ENCODE measurements around the gene CD1B. TPM values are rescaled to one million over a fixed set of nuclear protein-coding genes. Genes with fewer than 3 reads are reported as not detected.

Gene CD1B
- total and polyA plus RNA-seq, 4 donors = not detected

DNA sequence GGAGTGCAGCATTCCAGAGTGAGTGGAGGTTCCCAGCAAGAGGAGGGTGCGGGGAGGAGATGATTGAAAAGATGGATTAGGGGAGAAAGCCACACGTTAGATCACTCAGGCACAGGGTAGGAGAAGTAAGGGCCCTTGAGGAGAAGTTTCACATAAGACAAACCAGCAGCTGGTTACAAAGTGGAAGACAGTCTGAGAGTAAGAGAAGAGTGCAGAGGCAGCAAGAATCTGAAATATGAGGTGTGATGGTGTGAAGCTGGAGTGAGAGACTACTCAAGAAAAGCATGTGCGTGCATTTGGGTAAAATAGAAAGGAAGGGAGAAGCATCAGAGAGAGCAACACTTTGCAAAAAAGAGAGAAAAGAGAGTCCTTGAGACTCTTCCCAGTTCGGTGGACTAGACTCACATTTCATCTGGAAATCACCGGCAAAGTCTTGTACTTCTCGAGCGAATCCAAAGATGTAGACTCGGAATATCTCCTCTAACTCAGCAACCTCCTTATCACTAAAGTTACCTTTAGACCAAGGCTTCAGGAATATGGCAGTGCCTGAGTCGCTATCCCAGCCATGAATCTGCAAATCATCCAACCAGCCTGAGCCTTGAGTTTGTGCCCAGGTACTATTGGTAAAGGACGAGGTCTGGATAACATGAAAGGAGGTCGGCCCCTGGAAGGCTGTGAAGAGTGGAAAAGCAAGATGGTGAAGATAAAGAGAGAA is 783 bp downstream of the CD1B start:
- 85% methylated on average over 10 of the region's 11 CpGs for WGBS (ENCODE audit: insufficient coverage)
- Histone ChIP-seq H3K27ac (ENCODE audit: low read depth, low read length) (no peak overlapping the region), H3K36me3 (ENCODE audit: control insufficient read depth, insufficient read depth, low read length) (no peaks in the 10 kb centered on the region), H3K4me1 (ENCODE audit: control insufficient read depth, insufficient read depth, low read length) (no peaks in the 10 kb centered on the region), H3K9me3 (ENCODE audit: control insufficient read depth, insufficient read depth, low read length) (no peaks in the 10 kb centered on the region), H3K27me3 (ENCODE audit: control insufficient read depth, insufficient read depth, low read length) (no peaks in the 10 kb centered on the region), H3K4me3 (ENCODE audit: low read depth, low read length) (no peak overlapping the region)
- no peak for DNase-seq (ENCODE audit: low read depth in 4 of 6, low spot score in 6 of 6)

DNA sequence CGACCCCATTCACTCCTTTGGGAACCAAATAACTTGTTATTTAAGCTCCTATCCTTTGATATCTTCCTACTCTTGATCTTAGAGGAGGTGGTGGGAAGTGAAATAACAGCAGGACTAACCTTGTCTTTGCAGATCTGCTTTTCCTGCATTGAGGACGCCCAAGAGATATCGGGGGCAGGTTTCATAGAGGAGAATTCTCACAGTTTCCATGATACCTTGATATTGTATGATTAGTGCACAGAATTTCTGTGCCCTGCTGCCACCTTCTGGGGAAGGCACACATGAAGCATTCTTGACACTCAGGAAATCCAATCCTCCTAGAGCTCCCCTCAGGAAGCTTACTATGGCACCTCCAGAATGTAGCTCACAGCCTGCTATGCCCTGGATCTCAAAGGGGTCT is 1.6 kb downstream of the CD1B start:
- H3K27ac ChIP-seq (ENCODE audit: low read depth, low read length) = no peak overlapping the region
- WGBS (ENCODE audit: insufficient coverage) = no CpG with 5 or more reads among the region's 3 CpGs

DNA sequence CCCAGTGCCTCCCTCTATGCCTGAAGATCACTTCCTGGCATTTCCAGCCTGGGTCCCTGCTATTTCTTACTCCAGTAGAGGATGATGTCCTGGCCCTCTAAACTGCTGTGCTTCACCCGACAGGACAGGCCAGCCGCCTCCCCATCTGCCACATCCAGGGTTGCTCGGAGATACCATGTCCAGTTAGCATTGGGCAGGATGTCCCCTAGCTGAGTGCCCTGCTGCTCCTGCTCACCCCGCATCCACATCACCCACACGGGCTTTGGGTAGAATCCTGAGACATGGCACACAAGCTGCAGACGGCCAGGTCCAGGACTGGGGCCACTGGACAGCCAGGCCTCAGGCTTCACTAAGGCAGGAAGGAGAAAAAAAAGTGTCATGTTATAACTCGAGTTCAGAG is 2.0 kb downstream of the CD1B start:
- Histone ChIP-seq H3K4me3 (ENCODE audit: low read depth, low read length) (no peak overlapping the region), H3K27me3 (ENCODE audit: control insufficient read depth, insufficient read depth, low read length) (no peaks in the 10 kb centered on the region), H3K36me3 (ENCODE audit: control insufficient read depth, insufficient read depth, low read length) (no peaks in the 10 kb centered on the region), H3K4me1 (ENCODE audit: control insufficient read depth, insufficient read depth, low read length) (no peaks in the 10 kb centered on the region), H3K9me3 (ENCODE audit: control insufficient read depth, insufficient read depth, low read length) (no peaks in the 10 kb centered on the region), H3K27ac (ENCODE audit: low read depth, low read length) (no peak overlapping the region)
- no peak for DNase-seq (ENCODE audit: low read depth in 4 of 6, low spot score in 6 of 6)
- 96% methylated on average over 5 of the region's 7 CpGs for WGBS (ENCODE audit: insufficient coverage)

More for the DNA sequence above, 1.6 kb downstream of the CD1B start:
- DNase-seq (ENCODE audit: low read depth in 4 of 6, low spot score in 6 of 6) = no peak
- no peaks in the 10 kb centered on the region for H3K4me1 ChIP-seq (ENCODE audit: control insufficient read depth, insufficient read depth, low read length)
- no peaks in the 10 kb centered on the region for H3K36me3 ChIP-seq (ENCODE audit: control insufficient read depth, insufficient read depth, low read length)
- no peaks in the 10 kb centered on the region for H3K27me3 ChIP-seq (ENCODE audit: control insufficient read depth, insufficient read depth, low read length)
- no peaks in the 10 kb centered on the region for H3K9me3 ChIP-seq (ENCODE audit: control insufficient read depth, insufficient read depth, low read length)
- H3K4me3 ChIP-seq (ENCODE audit: low read depth, low read length) = no peak overlapping the region

DNA sequence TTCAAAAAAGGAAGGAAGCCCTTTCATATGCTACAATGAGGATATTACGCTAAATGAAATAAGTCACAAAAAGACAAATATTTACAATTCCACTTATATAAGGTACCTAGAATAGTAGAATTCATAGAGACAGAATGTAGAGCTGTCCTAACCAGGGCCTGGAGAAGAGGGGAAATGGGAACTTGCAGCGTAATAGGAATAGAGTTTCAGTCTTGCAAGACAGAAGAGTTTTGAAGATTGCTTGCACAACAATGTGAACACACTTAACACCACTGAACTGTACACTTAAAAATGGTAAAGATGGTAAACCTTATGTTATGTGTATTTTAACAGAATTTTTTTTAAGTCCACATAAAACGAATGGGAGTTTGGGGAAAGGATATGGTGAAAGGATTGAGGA is 2.9 kb downstream of the CD1B start:
- no peaks in the 10 kb centered on the region for H3K36me3 ChIP-seq (ENCODE audit: control insufficient read depth, insufficient read depth, low read length)
- no peaks in the 10 kb centered on the region for H3K9me3 ChIP-seq (ENCODE audit: control insufficient read depth, insufficient read depth, low read length)
- no CpG with 5 or more reads among the region's 3 CpGs for WGBS (ENCODE audit: insufficient coverage)
- no peak for DNase-seq (ENCODE audit: low read depth in 4 of 6, low spot score in 6 of 6)
- no peak overlapping the region for H3K4me3 ChIP-seq (ENCODE audit: low read depth, low read length)
- no peak overlapping the region for H3K27ac ChIP-seq (ENCODE audit: low read depth, low read length)
- H3K27me3 ChIP-seq (ENCODE audit: control insufficient read depth, insufficient read depth, low read length) = no peaks in the 10 kb centered on the region
- no peaks in the 10 kb centered on the region for H3K4me1 ChIP-seq (ENCODE audit: control insufficient read depth, insufficient read depth, low read length)

DNA sequence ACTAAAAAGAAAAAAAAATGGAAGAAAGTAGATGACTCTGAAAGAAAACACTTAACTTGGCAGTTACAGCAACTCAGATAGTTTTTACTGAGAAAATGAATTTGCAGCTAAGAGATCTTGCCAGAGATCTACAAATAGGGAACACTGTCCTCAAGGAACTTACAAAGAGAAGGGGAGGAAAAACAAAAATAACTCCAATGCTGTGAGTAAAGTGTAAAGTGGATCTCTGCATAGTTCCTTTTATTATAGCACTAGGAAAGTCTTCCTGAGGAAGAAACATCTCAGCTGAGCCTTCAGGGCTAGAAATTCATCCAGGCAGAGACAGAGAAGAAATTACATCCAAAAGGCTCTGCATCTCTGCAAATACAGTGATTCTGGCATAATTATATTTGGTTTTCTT is 3.9 kb downstream of the CD1B start:
- Histone ChIP-seq H3K36me3 (ENCODE audit: control insufficient read depth, insufficient read depth, low read length) (no peaks in the 10 kb centered on the region), H3K27ac (ENCODE audit: low read depth, low read length) (no peak overlapping the region), H3K4me1 (ENCODE audit: control insufficient read depth, insufficient read depth, low read length) (no peaks in the 10 kb centered on the region), H3K4me3 (ENCODE audit: low read depth, low read length) (no peak overlapping the region), H3K27me3 (ENCODE audit: control insufficient read depth, insufficient read depth, low read length) (no peaks in the 10 kb centered on the region), H3K9me3 (ENCODE audit: control insufficient read depth, insufficient read depth, low read length) (peaks cover 2% of the 10 kb centered on the region)
- DNase-seq (ENCODE audit: low read depth in 4 of 6, low spot score in 6 of 6) = peak in 1 of 6 donors; percentile 9

DNA sequence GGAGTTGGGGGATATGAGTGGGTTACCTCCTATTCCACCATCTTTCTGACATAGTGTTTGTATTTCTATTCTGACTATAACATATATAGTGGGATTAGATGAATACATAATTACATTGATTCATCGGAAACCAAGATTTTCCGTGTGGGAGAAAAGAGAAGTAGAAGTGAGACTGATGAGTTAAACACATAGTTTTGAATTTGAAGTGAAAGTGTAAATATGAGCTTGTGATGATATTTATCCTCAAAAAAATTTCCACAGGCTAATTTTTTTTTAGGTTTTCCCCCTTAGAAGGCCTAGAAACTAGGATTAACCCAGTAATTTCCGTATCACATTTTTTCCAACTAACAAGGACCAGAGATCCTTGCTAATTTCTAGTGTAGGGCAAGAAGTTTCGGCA is 6.9 kb downstream of the CD1B start:
- Histone ChIP-seq H3K27ac (ENCODE audit: low read depth, low read length) (no peak overlapping the region), H3K4me3 (ENCODE audit: low read depth, low read length) (no peak overlapping the region), H3K9me3 (ENCODE audit: control insufficient read depth, insufficient read depth, low read length) (peaks cover 2% of the 10 kb centered on the region), H3K27me3 (ENCODE audit: control insufficient read depth, insufficient read depth, low read length) (no peaks in the 10 kb centered on the region), H3K36me3 (ENCODE audit: control insufficient read depth, insufficient read depth, low read length) (no peaks in the 10 kb centered on the region), H3K4me1 (ENCODE audit: control insufficient read depth, insufficient read depth, low read length) (no peaks in the 10 kb centered on the region)
- no CpG with 5 or more reads among the region's 4 CpGs for WGBS (ENCODE audit: insufficient coverage)
- no peak for DNase-seq (ENCODE audit: low read depth in 4 of 6, low spot score in 6 of 6)

DNA sequence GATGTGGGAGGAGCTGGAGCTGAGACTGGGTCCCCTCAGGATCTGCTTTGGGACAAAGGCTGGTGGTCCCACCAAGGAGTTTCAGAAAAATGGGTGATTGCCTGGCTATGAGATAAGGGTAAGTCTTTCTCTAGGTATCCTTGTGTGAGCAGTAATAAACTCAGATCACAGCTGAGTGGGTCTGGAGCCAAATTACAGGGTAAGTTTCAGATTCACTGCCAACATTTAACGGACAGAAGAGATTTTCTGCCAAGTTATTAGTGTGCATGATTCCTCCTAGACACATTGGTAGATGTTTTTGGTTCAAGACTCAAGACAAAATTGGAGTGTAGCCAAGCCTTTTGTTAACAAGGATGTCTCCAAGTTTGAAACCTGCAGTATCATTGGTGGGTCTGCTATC is 7.5 kb downstream of the CD1B start:
- Histone ChIP-seq H3K4me3 (ENCODE audit: low read depth, low read length) (no peak overlapping the region), H3K9me3 (ENCODE audit: control insufficient read depth, insufficient read depth, low read length) (peaks cover 2% of the 10 kb centered on the region), H3K36me3 (ENCODE audit: control insufficient read depth, insufficient read depth, low read length) (no peaks in the 10 kb centered on the region), H3K27ac (ENCODE audit: low read depth, low read length) (no peak overlapping the region), H3K27me3 (ENCODE audit: control insufficient read depth, insufficient read depth, low read length) (no peaks in the 10 kb centered on the region), H3K4me1 (ENCODE audit: control insufficient read depth, insufficient read depth, low read length) (no peaks in the 10 kb centered on the region)
- no peak for DNase-seq (ENCODE audit: low read depth in 4 of 6, low spot score in 6 of 6)
- WGBS (ENCODE audit: insufficient coverage) = 86% methylated on average over 1 of the region's 1 CpG

DNA sequence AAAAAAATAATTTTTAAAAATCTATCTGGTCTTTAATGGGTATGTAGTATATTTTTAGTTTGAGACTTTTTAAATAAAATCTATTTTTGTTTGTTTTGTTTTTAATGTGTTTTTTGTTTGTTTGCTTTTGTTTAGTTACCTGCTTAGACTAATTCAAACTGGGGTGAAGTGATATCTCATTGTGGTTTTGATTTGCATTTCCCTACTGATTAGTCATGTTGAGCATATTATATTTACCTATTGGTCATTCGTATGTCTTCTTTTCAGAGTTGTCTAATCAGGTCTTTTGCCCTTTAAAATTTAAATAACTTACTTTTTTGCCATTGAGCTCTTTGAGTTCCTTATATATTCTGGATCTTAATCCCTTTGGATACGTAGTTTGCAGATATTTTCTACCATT is 20.3 kb downstream of the CD1B start:
- Histone ChIP-seq H3K4me1 (ENCODE audit: control insufficient read depth, insufficient read depth, low read length) (no peaks in the 10 kb centered on the region), H3K27me3 (ENCODE audit: control insufficient read depth, insufficient read depth, low read length) (no peaks in the 10 kb centered on the region), H3K27ac (ENCODE audit: low read depth, low read length) (no peak overlapping the region), H3K4me3 (ENCODE audit: low read depth, low read length) (no peak overlapping the region), H3K9me3 (ENCODE audit: control insufficient read depth, insufficient read depth, low read length) (no peaks in the 10 kb centered on the region), H3K36me3 (ENCODE audit: control insufficient read depth, insufficient read depth, low read length) (no peaks in the 10 kb centered on the region)
- no CpG with 5 or more reads among the region's 2 CpGs for WGBS (ENCODE audit: insufficient coverage)
- DNase-seq (ENCODE audit: low read depth in 4 of 6, low spot score in 6 of 6) = no peak

DNA sequence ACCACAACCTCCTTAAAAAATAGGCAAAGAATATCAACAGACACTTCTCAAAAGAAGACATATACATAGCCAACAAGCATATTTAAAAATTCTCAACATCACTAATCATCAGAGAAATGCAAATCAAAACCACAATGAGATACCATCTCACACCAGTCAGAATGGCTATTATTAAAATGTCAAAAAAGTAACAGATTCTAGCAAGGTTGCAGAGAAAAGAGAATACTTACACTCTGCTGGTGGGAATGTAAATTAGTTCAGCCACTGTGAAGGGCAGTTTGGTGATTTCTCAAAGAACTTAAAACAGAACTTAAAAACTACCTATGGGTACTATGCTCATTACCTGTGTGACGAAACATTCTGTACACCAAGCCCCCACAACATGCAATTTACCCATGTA is 20.7 kb downstream of the CD1B start:
- H3K9me3 ChIP-seq (ENCODE audit: control insufficient read depth, insufficient read depth, low read length) = no peaks in the 10 kb centered on the region
- no peak overlapping the region for H3K4me3 ChIP-seq (ENCODE audit: low read depth, low read length)
- no peaks in the 10 kb centered on the region for H3K36me3 ChIP-seq (ENCODE audit: control insufficient read depth, insufficient read depth, low read length)
- H3K27ac ChIP-seq (ENCODE audit: low read depth, low read length) = no peak overlapping the region
- no peaks in the 10 kb centered on the region for H3K27me3 ChIP-seq (ENCODE audit: control insufficient read depth, insufficient read depth, low read length)
- no peaks in the 10 kb centered on the region for H3K4me1 ChIP-seq (ENCODE audit: control insufficient read depth, insufficient read depth, low read length)
- WGBS (ENCODE audit: insufficient coverage) = no CpG with 5 or more reads among the region's 1 CpG
- DNase-seq (ENCODE audit: low read depth in 4 of 6, low spot score in 6 of 6) = no peak

DNA sequence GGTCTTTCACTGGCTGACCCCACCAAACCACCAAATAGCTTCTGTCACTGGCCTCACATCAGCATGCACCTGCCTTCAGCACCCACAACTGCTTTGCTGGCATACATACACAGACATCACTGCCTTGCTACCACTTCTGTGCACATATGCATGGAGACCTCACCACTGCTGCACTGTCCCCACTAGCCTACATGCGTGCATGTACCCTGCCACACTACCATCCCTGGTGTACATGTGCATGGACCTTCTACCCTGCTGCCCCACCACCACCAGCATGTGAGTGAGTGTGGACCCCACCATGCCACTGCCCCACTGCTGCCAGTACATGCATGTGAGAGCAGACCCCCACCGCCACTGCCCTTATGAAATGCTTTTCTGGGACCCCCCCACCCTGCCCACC is 35.5 kb downstream of the CD1B start:
- DNase-seq (ENCODE audit: low read depth in 4 of 6, low spot score in 6 of 6) = no peak
- 88% methylated on average over 1 of the region's 2 CpGs for WGBS (ENCODE audit: insufficient coverage)
- H3K36me3 ChIP-seq (ENCODE audit: control insufficient read depth, insufficient read depth, low read length) = no peaks in the 10 kb centered on the region
- no peaks in the 10 kb centered on the region for H3K4me1 ChIP-seq (ENCODE audit: control insufficient read depth, insufficient read depth, low read length)
- no peaks in the 10 kb centered on the region for H3K27me3 ChIP-seq (ENCODE audit: control insufficient read depth, insufficient read depth, low read length)
- H3K27ac ChIP-seq (ENCODE audit: low read depth, low read length) = no peak overlapping the region
- H3K4me3 ChIP-seq (ENCODE audit: low read depth, low read length) = no peak overlapping the region
- no peaks in the 10 kb centered on the region for H3K9me3 ChIP-seq (ENCODE audit: control insufficient read depth, insufficient read depth, low read length)

All from spinal cord (tissue), 10 donors.